Activated T-helper 17 cell treated with anti-CD3 and anti-CD28 coated beads, Interleukin-2, amount 50 U/mL, for 72 hours (primary cell): ENCODE data around the gene CLPTM1. TPM values are rescaled to one million over a fixed set of nuclear protein-coding genes. Genes with fewer than 3 reads are reported as not detected.
"Not testable (repeated sequence)": the region's sequence is repeated elsewhere in the genome, so short reads cannot be mapped to it uniquely, and the experiment has no call there.

ENCODE experiments used
- ATAC-seq: fragments of 150-1000 bp; cut with Tn5 transposase; replicated peaks from 2 replicates; pipeline ENCODE4 v1.10.0; 2021; ENCODE audit warnings: mild to moderate bottlenecking, moderate library complexity
- H3K27ac Mint-ChIP-seq: one replicate; pipeline ENCODE4 v1.8.0; 2022; ENCODE audit warnings: mixed read lengths
- H3K27me3 Mint-ChIP-seq: one replicate; pipeline ENCODE4 v1.8.0; 2022; ENCODE audit warnings: mixed read lengths
- H3K36me3 Mint-ChIP-seq: one replicate; pipeline ENCODE4 v1.8.0; 2022; ENCODE audit warnings: low read depth, mild to moderate bottlenecking, mixed read lengths
- H3K4me1 Mint-ChIP-seq: one replicate; pipeline ENCODE4 v1.8.0; 2022; ENCODE audit warnings: mixed read lengths
- H3K4me3 Mint-ChIP-seq: one replicate; pipeline ENCODE4 v1.8.0; 2022; ENCODE audit warnings: mild to moderate bottlenecking, mixed read lengths
- H3K9me3 Mint-ChIP-seq: one replicate; pipeline ENCODE4 v1.8.0; 2022; ENCODE audit warnings: mixed read lengths
- total RNA-seq, 2 donors: library from RNA; stranded (reverse); gene quantifications; one replicate each; pipeline ENCODE4 v1.2.3, GENCODE V29; 2022

CLPTM1 gene
- total RNA-seq, 2 donors from 2014 or later, result 60.2 to 80.5 TPM

DNA sequence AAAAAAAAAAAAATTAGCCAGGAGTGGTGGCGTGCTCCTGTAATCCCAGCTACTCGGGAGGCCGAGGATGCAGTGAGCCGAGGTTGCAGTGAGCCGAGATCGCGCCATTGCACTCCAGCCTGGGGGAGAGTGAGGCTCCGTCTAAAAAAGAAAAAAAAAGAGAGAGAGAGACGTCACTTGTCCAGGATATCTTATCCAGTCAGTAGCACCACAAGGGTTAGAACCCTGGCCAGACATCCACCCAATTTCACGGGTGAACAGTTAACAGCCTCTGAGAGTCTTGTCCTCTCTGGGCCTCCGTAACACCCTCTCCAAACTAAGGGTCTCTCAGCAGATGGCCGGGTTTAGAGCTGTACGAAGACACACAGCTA, 917 bp upstream of the CLPTM1 start:
- ATAC-seq, result no peak
- peak overlapping the region; percentile 95 for H3K27ac Mint-ChIP-seq

GRCh38 chr19:44955505-44956439, 592 bp downstream of the CLPTM1 start:
- no peaks in the 10 kb centered on the region for H3K27me3 Mint-ChIP-seq
- peak; percentile 22 for ATAC-seq
- peaks cover 20% of the 10 kb centered on the region for H3K36me3 Mint-ChIP-seq
- peaks cover 30% of the 10 kb centered on the region for H3K4me1 Mint-ChIP-seq
- H3K27ac Mint-ChIP-seq, result peak overlapping the region; percentile 95
- H3K9me3 Mint-ChIP-seq, result no peaks in the 10 kb centered on the region
- H3K4me3 Mint-ChIP-seq, result peak overlapping the region; percentile 89

More for the DNA sequence above, 917 bp upstream of the CLPTM1 start:
- no peaks in the 10 kb centered on the region for H3K27me3 Mint-ChIP-seq
- peak overlapping the region; percentile 89 for H3K4me3 Mint-ChIP-seq
- H3K36me3 Mint-ChIP-seq, result peaks cover 8% of the 10 kb centered on the region
- H3K4me1 Mint-ChIP-seq, result peaks cover 20% of the 10 kb centered on the region
- no peaks in the 10 kb centered on the region for H3K9me3 Mint-ChIP-seq

GRCh38 chr19:44957526-44957925, 2.3 kb downstream of the CLPTM1 start:
- Mint-ChIP-seq H3K36me3 (peaks cover 33% of the 10 kb centered on the region), H3K27me3 (no peaks in the 10 kb centered on the region), H3K9me3 (no peaks in the 10 kb centered on the region), H3K4me1 (peaks cover 30% of the 10 kb centered on the region), H3K27ac (peak overlapping the region; percentile 95), H3K4me3 (peak overlapping the region; percentile 89)
- ATAC-seq, result no peak

- H3K27me3 Mint-ChIP-seq, result no peaks in the 10 kb centered on the region
- H3K4me3 Mint-ChIP-seq, result no peak overlapping the region
- H3K36me3 Mint-ChIP-seq, result peaks cover 37% of the 10 kb centered on the region
- peak overlapping the region; percentile 95 for H3K27ac Mint-ChIP-seq
- ATAC-seq, result no peak
- H3K9me3 Mint-ChIP-seq, result no peaks in the 10 kb centered on the region
- peaks cover 30% of the 10 kb centered on the region for H3K4me1 Mint-ChIP-seq
These were observed 2.9 kb downstream of the CLPTM1 start for GRCh38 chr19:44958090-44958489.

- Mint-ChIP-seq H3K27me3 (no peaks in the 10 kb centered on the region), H3K4me1 (peaks cover 30% of the 10 kb centered on the region), H3K4me3 (no peak overlapping the region), H3K36me3 (peaks cover 47% of the 10 kb centered on the region), H3K27ac (peak overlapping the region; percentile 75), H3K9me3 (no peaks in the 10 kb centered on the region)
- no peak for ATAC-seq
These were observed 4.5 kb downstream of the CLPTM1 start for GRCh38 chr19:44959691-44960090.

DNA sequence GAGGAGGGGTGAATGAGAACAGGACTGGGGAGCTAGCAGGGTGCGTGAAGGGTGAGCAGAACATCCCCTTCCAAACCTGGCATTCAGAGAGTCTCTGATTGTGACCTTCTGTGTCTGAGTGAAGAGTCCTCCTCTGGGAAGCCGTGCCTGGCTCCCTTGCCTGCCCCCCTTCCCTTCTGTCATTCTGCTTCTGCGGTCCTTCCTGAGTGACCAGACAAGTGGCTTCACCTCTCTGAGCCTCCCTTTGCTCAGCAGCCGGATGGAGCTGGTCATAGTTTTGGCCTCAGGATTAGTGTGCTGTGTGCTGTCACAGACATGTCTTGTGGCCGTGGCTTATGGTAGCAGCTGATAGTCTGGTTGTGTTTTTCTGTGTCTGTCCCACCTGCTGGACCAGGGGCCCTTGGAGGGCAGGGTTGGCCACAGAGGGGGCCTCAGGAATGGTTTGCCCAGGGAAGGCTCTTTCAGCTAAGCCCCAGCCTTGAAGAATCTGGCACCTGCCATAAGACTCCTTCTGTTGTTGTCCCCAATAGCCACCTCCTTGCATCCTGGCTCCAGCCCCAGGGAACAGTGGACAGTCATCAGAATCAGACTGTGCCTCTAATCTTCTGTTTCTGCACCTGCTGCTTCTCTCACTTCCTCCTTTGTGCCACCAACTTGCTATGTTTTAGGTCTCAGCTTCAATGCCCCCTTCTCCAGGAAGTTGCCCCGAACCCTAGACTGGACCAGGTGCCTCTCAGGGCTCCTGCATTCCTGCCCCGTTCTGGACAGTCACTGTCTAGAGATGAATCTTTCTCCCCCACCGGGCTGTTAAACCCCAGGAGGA, 5.9 kb downstream of the CLPTM1 start:
- H3K27me3 Mint-ChIP-seq, result no peaks in the 10 kb centered on the region
- peaks cover 25% of the 10 kb centered on the region for H3K4me1 Mint-ChIP-seq
- H3K9me3 Mint-ChIP-seq, result no peaks in the 10 kb centered on the region
- H3K4me3 Mint-ChIP-seq, result no peak overlapping the region
- peak overlapping the region; percentile 75 for H3K27ac Mint-ChIP-seq
- ATAC-seq, result no peak
- H3K36me3 Mint-ChIP-seq, result peaks cover 56% of the 10 kb centered on the region

DNA sequence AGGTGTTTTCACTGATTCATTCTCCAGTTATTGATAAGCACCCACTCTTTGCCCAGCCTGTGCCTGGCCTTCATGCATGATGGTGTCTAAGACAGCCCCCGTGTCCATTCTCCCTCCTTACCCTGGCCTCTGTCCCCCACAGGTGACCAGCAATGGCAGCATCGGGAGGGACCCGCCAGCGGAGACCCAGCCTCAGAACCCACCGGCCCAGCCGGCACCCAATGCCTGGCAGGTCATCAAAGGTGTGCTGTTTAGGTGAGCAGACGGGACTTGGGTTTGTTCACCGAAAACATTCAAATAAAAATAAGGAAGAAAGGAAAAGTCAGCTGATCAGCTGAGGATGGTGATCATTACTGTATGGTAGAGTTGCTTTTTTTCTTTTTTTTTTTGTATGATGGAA, 6.6 kb downstream of the CLPTM1 start:
- Mint-ChIP-seq H3K4me3 (no peak overlapping the region), H3K9me3 (no peaks in the 10 kb centered on the region), H3K27ac (peak overlapping the region; percentile 75), H3K27me3 (no peaks in the 10 kb centered on the region), H3K36me3 (peaks cover 63% of the 10 kb centered on the region), H3K4me1 (peaks cover 22% of the 10 kb centered on the region)
- no peak for ATAC-seq

- Mint-ChIP-seq H3K27ac (no peak overlapping the region), H3K9me3 (no peaks in the 10 kb centered on the region), H3K4me3 (no peak overlapping the region), H3K27me3 (no peaks in the 10 kb centered on the region), H3K36me3 (peaks cover 66% of the 10 kb centered on the region), H3K4me1 (peaks cover 6% of the 10 kb centered on the region)
- no peak for ATAC-seq
These were observed 12.9 kb downstream of the CLPTM1 start for GRCh38 chr19:44968118-44968517.

DNA sequence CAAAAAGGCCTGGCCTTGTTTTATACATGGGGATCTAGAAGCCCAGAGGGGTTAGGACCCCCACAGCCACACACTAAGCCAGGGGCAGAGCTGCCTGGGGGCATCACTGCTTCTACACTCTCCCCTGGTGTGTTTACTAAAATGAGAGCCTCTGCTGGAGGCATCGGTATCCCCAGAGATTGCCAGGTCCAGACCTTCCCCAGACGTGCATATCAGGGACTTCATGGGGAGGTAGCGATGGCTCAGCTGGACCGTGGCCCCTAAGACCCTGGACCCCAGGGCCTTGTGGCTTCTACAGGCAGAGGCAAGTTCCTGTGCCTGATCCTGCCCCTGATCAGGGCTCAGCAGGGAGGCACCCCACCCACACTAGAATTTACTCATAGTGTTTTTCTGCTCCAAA, 13.5 kb downstream of the CLPTM1 start:
- peaks cover 6% of the 10 kb centered on the region for H3K4me1 Mint-ChIP-seq
- H3K36me3 Mint-ChIP-seq, result peaks cover 69% of the 10 kb centered on the region
- no peak for ATAC-seq
- no peaks in the 10 kb centered on the region for H3K9me3 Mint-ChIP-seq
- H3K4me3 Mint-ChIP-seq, result no peak overlapping the region
- no peaks in the 10 kb centered on the region for H3K27me3 Mint-ChIP-seq
- no peak overlapping the region for H3K27ac Mint-ChIP-seq

GRCh38 chr19:44969437-44969836, 14.3 kb downstream of the CLPTM1 start:
- Mint-ChIP-seq H3K9me3 (no peaks in the 10 kb centered on the region), H3K36me3 (peaks cover 69% of the 10 kb centered on the region), H3K27ac (no peak overlapping the region), H3K27me3 (no peaks in the 10 kb centered on the region), H3K4me1 (peaks cover 6% of the 10 kb centered on the region), H3K4me3 (no peak overlapping the region)
- no peak for ATAC-seq

GRCh38 chr19:44971451-44971850, 16.3 kb downstream of the CLPTM1 start:
- H3K27me3 Mint-ChIP-seq, H3K9me3 Mint-ChIP-seq, ATAC-seq, H3K4me3 Mint-ChIP-seq, H3K4me1 Mint-ChIP-seq, H3K27ac Mint-ChIP-seq: not testable (repeated sequence)
- H3K36me3 Mint-ChIP-seq, result peaks cover 68% of the 10 kb centered on the region

DNA sequence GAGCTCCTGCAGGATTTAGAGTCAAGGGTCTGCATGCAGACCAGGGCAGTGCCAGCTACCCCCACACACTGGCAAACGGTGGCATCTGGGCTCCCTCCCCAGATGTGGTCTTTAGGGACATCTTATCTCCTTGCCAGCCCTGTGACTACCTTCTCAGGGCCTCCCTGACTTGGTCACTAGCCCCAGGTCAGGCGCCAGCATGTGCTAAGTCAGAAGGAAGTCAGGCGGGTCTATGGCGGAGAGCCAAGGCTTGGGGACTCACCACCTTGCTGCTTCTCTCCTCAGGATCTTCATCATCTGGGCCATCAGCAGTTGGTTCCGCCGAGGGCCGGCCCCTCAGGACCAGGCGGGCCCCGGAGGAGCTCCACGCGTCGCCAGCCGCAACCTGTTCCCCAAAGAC, 17.6 kb downstream of the CLPTM1 start:
- Mint-ChIP-seq H3K4me1 (peaks cover 3% of the 10 kb centered on the region), H3K4me3 (no peak overlapping the region), H3K27ac (no peak overlapping the region), H3K9me3 (no peaks in the 10 kb centered on the region), H3K36me3 (peaks cover 68% of the 10 kb centered on the region), H3K27me3 (no peaks in the 10 kb centered on the region)
- no peak for ATAC-seq

GRCh38 chr19:44973982-44974735, 19.0 kb downstream of the CLPTM1 start:
- no peak overlapping the region for H3K4me3 Mint-ChIP-seq
- no peaks in the 10 kb centered on the region for H3K4me1 Mint-ChIP-seq
- H3K27ac Mint-ChIP-seq, result peak overlapping the region; percentile 26
- no peak for ATAC-seq
- H3K36me3 Mint-ChIP-seq, result peaks cover 73% of the 10 kb centered on the region
- no peaks in the 10 kb centered on the region for H3K27me3 Mint-ChIP-seq
- H3K9me3 Mint-ChIP-seq, result no peaks in the 10 kb centered on the region

DNA sequence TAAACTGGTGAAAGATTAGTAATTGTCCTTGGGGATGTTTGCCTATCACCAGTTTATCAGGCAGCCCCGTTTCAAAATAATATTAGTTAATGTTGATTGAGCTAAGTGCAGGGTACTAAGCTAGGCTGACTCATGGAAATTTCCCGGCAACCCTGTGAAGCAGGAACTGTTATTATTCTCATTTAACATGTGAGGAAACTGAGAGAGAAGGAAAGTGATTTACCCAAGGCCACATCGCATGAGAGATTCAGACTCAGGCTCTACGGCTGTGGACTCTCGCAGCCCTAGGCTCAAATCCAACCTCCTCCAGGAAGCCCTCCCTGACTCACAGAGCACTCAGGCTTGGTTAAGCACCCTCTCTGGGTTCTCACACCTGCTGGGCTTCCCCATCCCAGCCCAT, 19.7 kb downstream of the CLPTM1 start:
- peak; percentile 28 for ATAC-seq
- Mint-ChIP-seq H3K4me3 (no peak overlapping the region), H3K4me1 (no peaks in the 10 kb centered on the region), H3K36me3 (peaks cover 79% of the 10 kb centered on the region), H3K27me3 (no peaks in the 10 kb centered on the region), H3K9me3 (no peaks in the 10 kb centered on the region), H3K27ac (no peak overlapping the region)
